Fibroblast of mammary gland (primary cell): Measurements from ENCODE around the gene ABCA7.

Experiments
- DNase-seq: peaks from one replicate; pipeline ENCODE4 v3.0.0-alpha.2; 2010; ENCODE audit warnings: low read depth
- H3K4me3 ChIP-seq: 2 replicates; pipeline ENCODE4 v1.5.1; 2011; ENCODE audit warnings: low read depth, mild to moderate bottlenecking, low read length, moderate library complexity; ENCODE audit not compliant: control insufficient read depth
- CTCF ChIP-seq: conservative IDR thresholded peaks from 2 replicates; pipeline ENCODE4 v1.5.1; 2011; ENCODE audit warnings: low read depth, low read length, inconsistent platforms; ENCODE audit not compliant: control insufficient read depth, insufficient read depth

The ABCA7 gene

GRCh38 chr19:1013218-1013617 is 26.7 kb upstream of the ABCA7 start:
- DNase-seq, result no peak
- no peak for TF ChIP-seq CTCF
- no peak overlapping the region for H3K4me3 ChIP-seq

GRCh38 chr19:1014161-1015060 is 25.5 kb upstream of the ABCA7 start:
- DNase-seq, result no peak
- no peak for TF ChIP-seq CTCF
- no peak overlapping the region for H3K4me3 ChIP-seq

GRCh38 chr19:1015061-1015781 is 24.7 kb upstream of the ABCA7 start:
- no peak for TF ChIP-seq CTCF
- no peak overlapping the region for H3K4me3 ChIP-seq
- DNase-seq, result no peak

GRCh38 chr19:1015782-1016646 is 23.9 kb upstream of the ABCA7 start:
- no peak for DNase-seq
- TF ChIP-seq CTCF, result no peak
- no peak overlapping the region for H3K4me3 ChIP-seq

GRCh38 chr19:1016647-1017114 is 23.2 kb upstream of the ABCA7 start:
- no peak for TF ChIP-seq CTCF
- H3K4me3 ChIP-seq, result no peak overlapping the region
- peak; percentile 87 for DNase-seq
